Stimulated activated CD8-positive, alpha-beta memory T cell treated with anti-CD3 and anti-CD28 coated beads, Interleukin-4, amount 100 ng/mL, for 48 hours (primary cell): ENCODE measurements around the gene GRB7.

Experiments
- DNase-seq: peaks from one replicate; pipeline ENCODE4 v3.0.0-alpha.2; 2020

Gene GRB7

GRCh38 chr17:39753514-39754160 lies 15.9 kb downstream of the GRB7 start:
- no peak for DNase-seq

DNA sequence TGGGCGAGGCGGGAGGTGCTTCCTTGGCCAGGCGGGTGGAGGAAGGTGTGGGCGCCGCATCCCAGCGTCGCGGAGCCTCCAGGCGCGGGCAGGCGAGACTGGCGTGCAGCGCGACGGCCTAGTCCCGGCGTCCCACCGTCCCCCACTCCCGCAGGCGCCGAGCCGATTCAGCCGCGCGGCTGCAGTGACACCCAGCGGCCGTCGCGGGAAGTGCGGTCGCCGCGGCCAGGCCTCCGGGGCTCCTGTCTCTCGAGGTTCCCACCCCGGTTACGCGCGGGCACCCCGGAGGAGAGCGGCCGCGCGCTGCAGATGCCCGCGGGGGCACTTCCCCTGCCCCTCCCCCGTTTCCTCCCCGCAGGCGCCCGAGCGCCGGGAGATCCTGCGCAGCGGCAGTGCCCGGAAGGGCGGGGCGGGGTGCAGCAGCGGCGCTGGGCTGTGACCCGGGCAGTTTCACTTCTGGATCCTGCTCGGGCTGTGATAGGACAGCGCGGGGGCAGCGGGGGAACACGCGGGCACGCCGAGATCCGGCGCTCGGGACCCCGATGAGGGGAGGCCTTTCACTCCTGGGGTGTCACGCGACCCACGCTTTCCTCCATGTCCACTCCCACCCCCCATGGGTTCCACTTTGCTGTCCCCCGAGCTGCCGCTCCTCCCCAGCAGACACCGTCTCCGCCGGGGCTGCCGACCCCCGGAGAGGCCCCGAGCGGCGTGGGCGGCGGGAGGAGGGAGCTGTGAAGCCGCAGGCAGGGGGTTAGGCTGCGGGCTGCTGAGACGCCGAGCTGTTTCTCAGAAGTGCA lies 16.6 kb downstream of the GRB7 start:
- DNase-seq = peak; percentile 95

DNA sequence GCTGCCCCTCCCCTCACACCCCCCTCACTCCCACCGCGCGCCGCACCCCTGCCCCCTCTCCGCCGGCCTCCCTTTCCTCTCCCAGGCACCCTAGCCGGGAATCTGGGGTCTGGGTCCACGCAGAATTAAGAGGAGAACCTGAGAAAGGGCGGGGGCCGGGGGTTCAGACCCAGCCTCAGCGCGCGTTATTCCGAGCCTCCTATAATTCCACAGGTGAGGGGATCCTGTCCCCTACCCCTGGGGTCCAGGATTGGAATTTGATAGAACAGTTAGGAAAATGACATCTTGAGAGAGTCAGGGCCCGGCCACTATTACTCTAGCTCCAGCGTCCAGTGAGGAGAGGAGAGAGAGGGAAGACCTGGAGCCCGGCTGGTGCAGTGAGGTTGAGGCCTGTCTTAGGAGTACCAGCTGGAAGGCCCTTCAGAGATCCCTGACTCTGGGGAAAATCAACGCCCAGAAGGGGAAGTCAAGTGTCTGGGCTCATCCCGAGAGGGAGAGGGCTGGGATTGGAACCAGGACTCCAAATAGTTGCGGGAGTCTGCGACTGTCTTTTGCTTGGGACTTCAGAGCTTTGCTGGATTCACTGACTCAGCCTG lies 17.3 kb downstream of the GRB7 start:
- peak; percentile 58 for DNase-seq

- DNase-seq = peak; percentile 64
Measured at GRCh38 chr17:39755554-39756379, 18.0 kb downstream of the GRB7 start.

DNA sequence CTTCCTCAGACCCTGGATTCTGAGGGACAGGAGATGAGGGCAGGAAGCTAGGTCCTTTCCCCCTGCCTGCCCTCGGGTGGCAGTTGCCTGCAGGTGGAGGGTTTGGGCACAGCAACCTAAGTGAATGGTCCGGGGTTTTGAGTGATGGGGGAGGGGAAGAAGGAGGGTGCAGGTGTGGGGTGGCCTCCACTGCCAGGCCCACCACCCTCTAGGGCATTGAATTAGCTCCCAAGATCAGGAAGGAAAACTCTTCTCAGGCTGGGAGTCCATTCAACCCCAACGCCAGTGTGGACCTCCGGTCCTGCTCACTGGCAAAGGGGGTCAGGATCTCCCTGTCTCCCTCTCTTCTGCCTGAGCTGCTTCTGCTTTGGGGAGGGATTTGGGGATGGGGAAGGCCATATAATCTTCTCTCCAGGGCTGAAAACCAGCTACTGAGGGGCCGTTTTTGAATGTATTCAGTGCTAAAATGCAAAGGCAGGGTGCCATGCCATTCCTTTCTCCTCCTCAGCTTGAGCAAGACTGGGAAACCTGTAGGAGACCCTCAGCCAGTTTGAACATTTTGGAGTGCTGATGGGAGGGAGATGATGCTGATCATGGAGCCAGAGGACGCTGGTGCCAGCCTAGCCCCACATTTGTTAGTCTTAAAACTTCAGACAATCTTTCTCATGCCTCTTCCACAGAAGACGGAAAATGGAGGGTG lies 18.8 kb downstream of the GRB7 start:
- no peak for DNase-seq

GRCh38 chr17:39757176-39757662 lies 19.5 kb downstream of the GRB7 start:
- DNase-seq = no peak

GRCh38 chr17:39757931-39758873 lies 20.5 kb downstream of the GRB7 start:
- DNase-seq = peak; percentile 78

DNA sequence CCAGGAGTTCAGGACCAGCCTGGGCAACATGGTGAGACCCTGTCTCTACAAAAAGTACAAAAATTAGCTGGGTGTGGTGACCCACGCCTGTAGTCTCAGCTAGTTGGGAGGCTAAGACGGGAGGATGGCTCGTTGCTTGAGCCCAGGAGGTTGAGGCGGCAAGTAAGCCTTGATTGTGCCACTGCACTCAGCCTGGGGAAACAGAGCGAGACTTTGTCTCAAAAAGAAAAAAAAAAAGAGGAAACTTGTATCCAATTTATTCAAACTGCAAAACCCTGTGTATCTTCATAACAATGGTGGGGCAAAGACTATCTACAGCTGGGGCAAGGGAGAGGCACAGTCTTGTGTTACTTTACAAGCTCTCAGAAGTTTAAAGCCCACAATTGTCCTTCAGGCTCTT lies 21.5 kb downstream of the GRB7 start:
- no peak for DNase-seq

GRCh38 chr17:39761861-39762496 lies 24.2 kb downstream of the GRB7 start:
- DNase-seq = peak; percentile 39

- DNase-seq = no peak
Measured at GRCh38 chr17:39763051-39763820, 25.5 kb downstream of the GRB7 start.

DNA sequence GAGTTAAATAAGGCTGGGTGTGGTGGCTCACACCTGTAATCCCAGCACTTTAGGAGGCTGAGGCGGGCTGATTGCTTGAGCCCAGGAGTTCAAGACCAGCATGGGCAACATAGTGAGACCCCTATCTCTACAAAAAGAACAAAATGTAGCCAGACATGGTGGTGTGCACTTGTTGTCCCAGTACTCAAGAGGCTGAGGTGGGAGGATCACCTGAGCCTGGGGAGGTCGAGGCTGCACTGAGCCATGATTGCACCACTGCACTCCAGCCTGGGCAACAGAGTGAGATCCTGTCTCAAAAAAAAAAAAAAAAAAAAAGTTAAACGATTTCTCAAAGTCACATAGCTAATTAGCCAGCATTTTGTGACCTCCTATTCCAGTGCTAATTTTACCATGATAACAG lies 26.4 kb downstream of the GRB7 start:
- peak; percentile 24 for DNase-seq

- DNase-seq = no peak
Measured at GRCh38 chr17:39765175-39765574, 27.4 kb downstream of the GRB7 start.

GRCh38 chr17:39765766-39766165 lies 28.0 kb downstream of the GRB7 start:
- peak; percentile 24 for DNase-seq

- DNase-seq = peak; percentile 57
Measured at GRCh38 chr17:39767147-39767546, 29.4 kb downstream of the GRB7 start.

DNA sequence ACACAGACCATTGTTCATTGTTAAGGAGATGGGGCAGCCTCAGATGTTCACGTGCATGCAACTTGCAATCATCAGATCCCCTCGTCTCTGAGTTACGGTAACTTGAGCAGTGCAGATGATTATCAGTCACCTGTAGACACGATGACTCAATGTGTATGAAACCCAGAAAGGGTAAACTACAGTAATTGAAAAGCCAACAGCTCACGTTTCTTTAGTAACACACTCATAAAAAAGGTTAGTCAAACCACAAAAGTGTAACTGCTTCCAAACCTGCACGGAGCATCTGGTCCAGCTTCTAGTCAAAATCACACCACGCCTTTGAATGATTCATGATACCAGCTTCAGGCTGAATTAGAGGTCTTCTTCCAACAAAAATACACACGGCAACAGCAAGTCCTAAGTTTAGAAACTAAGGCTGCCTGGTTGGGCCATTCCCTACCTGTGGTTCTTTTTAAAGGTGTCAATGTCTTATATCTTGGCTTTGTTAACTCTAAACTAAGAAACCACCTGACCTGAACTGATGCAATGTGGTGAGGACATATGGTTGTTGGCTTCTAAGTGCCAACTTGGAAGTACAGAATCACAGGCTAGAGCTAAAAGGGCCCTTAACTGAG lies 32.3 kb downstream of the GRB7 start:
- peak; percentile 66 for DNase-seq

DNA sequence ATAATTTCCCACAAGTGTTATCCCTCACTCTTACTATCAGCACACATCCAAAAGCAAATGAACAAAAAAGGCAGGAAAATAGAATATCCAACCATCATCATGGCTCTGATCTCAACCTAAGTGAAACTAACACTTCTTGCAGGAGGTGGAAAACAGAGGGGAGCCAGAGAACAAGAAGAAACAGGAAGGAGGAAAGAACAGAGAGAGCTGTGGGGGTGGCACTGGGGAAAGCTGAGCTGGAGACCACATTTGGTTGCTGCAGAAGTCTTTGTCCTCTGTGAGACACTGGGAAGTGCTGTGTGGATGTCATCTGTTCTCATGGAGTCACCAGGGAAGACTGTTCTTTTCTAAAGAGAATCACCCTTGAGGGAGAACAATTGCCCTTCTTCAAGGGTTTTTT lies 34.7 kb downstream of the GRB7 start:
- peak; percentile 28 for DNase-seq

- DNase-seq = peak; percentile 27
Measured at GRCh38 chr17:39772987-39773934, 35.5 kb downstream of the GRB7 start.

DNA sequence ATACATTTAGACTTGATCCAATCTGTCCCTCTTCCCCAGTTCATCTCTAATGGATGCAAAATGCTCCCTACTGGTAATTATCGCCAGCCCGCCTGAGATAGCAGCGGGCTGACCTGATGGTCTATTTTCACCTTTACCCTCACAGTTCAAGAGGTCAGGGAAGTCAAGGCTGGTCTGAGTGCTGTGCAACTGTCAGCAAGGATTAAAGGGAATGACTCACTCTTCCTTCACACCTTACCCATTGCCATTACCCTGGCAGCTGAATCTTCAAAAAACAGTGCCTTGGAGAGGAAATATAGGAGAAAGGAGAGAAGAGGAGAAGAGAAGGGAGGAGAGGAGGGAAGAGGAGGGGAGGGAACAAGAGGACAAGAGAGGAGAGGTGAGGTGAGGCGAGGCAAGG lies 36.3 kb downstream of the GRB7 start:
- peak; percentile 26 for DNase-seq
